ENCODE data around the gene TMEM114. TPM values are rescaled to one million over a fixed set of nuclear protein-coding genes. Genes with fewer than 3 reads are reported as not detected.
A peak's percentile ranks its signal among the peaks of the same experiment; 100 is the strongest.

The TMEM114 gene
- total and polyA plus RNA-seq, 8 donors: not detected

DNA sequence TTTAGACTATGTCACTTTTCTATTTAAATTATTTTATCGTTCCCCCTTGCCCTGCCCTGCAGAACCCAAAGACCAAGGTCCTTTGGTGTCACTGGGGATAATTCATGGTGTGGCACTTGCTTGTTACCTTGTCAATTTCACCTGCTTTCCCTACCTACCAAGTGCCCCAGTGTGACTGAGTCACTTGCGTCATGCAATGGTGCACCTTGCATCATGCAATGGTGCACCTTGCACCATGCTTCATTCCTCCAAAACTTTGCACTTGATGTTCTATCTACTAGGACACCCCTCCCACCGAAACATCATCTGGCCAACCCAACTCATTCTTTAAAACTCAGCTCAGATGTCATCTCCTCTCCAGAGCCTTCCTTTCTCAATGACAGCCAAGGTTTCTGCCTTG, 47.1 kb downstream of the TMEM114 start:
- Histone ChIP-seq H3K4me1 (peaks cover 0 to 8% (median 6%) of the 10 kb centered on the region in 4 donors), H3K4me3 (no peak overlapping the region), H3K27me3 (peaks cover 0 to 7% (median 0%) of the 10 kb centered on the region in 3 donors), H3K27ac (no peak overlapping the region), H3K36me3 (no peaks in the 10 kb centered on the region), H3K9me3 (no peaks in the 10 kb centered on the region)
- intact Hi-C loops (cut with DNase I; ENCODE audit: low total_unique reads): no loop called here
- 51 to 85% (median 71%) methylated on average over 3 of the region's 3 CpGs for WGBS, 5 donors
- DNase-seq: no peak
- TF ChIP-seq POLR2A (IDR thresholded peaks at IDR 0.05) (no peak), CTCF (IDR thresholded peaks at IDR 0.05) (no peak), POLR2AphosphoS5 (IDR thresholded peaks at IDR 0.05) (no peak), EP300 (IDR thresholded peaks at IDR 0.05) (no peak)

DNA sequence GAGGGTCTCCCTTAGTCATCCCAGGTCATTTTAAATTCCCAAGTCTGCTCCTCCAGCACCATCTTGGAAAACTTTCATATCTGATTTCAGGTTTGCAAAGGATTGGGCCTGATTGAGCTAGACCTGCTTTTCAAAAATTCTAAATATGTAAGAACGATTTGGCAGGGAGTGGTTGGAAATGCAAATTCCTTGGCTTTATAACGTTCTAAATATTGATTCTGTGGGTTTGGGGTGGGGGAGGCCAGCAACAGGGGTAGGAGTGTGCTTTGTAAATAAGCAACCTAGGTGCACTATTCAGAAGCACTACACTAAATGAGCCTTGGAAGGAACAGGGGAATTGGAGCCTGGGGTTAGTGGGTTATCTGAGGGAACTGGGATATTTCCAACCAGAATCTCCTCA, 47.9 kb downstream of the TMEM114 start:
- no peak for TF ChIP-seq CTCF (IDR thresholded peaks at IDR 0.05)
- no peak for TF ChIP-seq POLR2AphosphoS5 (IDR thresholded peaks at IDR 0.05)
- no peak for TF ChIP-seq POLR2A (IDR thresholded peaks at IDR 0.05)
- TF ChIP-seq EP300 (IDR thresholded peaks at IDR 0.05): no peak
- no peaks in the 10 kb centered on the region for H3K36me3 ChIP-seq
- intact Hi-C loops (cut with DNase I; ENCODE audit: low total_unique reads): no loop called here
- WGBS, 5 donors: 5 to 41% (median 15%) methylated on average over 2 of the region's 2 CpGs
- H3K27ac ChIP-seq: peak overlapping the region in 2 of 5 donors; percentile 5 to 38
- no peak for DNase-seq
- no peaks in the 10 kb centered on the region for H3K9me3 ChIP-seq
- H3K4me1 ChIP-seq: peaks cover 0 to 8% (median 6%) of the 10 kb centered on the region in 4 donors
- no peaks in the 10 kb centered on the region for H3K27me3 ChIP-seq
- H3K4me3 ChIP-seq: no peak overlapping the region

GRCh38 chr16:8541868-8542267, 48.4 kb downstream of the TMEM114 start:
- Histone ChIP-seq H3K27ac (peak overlapping the region in 2 of 5 donors; percentile 5 to 38), H3K4me1 (peaks cover 0 to 8% (median 6%) of the 10 kb centered on the region in 4 donors), H3K27me3 (no peaks in the 10 kb centered on the region), H3K36me3 (no peaks in the 10 kb centered on the region), H3K9me3 (no peaks in the 10 kb centered on the region), H3K4me3 (no peak overlapping the region)
- TF ChIP-seq POLR2AphosphoS5 (IDR thresholded peaks at IDR 0.05) (no peak), EP300 (IDR thresholded peaks at IDR 0.05) (no peak), CTCF (IDR thresholded peaks at IDR 0.05) (no peak), POLR2A (IDR thresholded peaks at IDR 0.05) (no peak)
- WGBS, 5 donors: 63 to 75% (median 70%) methylated on average over 2 to 4 of the region's 4 CpGs
- intact Hi-C loops (cut with DNase I; ENCODE audit: low total_unique reads): no loop called here
- DNase-seq: no peak

GRCh38 chr16:8537691-8538342, 52.5 kb downstream of the TMEM114 start:
- H3K36me3 ChIP-seq: no peaks in the 10 kb centered on the region
- intact Hi-C loops (cut with DNase I; ENCODE audit: low total_unique reads): no loop called here
- no peak overlapping the region for H3K4me3 ChIP-seq
- peak; percentile 46 to 75 for DNase-seq
- 28 to 65% (median 42%) methylated on average over 6 of the region's 6 CpGs for WGBS, 5 donors
- no peak for TF ChIP-seq POLR2A (IDR thresholded peaks at IDR 0.05)
- peak in 1 of 3 donors; percentile 50 for TF ChIP-seq POLR2AphosphoS5 (IDR thresholded peaks at IDR 0.05)
- H3K4me1 ChIP-seq: peaks cover 0 to 8% (median 2%) of the 10 kb centered on the region in 4 donors
- H3K9me3 ChIP-seq: no peaks in the 10 kb centered on the region
- no peaks in the 10 kb centered on the region for H3K27me3 ChIP-seq
- peak overlapping the region; percentile 41 to 78 (median 67) for H3K27ac ChIP-seq

- WGBS, 5 donors: 90 to 98% (median 93%) methylated on average over 2 of the region's 2 CpGs
- H3K4me1 ChIP-seq: no peaks in the 10 kb centered on the region
- H3K36me3 ChIP-seq: no peaks in the 10 kb centered on the region
- no peak for DNase-seq
- TF ChIP-seq CTCF (IDR thresholded peaks at IDR 0.05) (no peak), POLR2AphosphoS5 (IDR thresholded peaks at IDR 0.05) (no peak), POLR2A (IDR thresholded peaks at IDR 0.05) (no peak), EP300 (IDR thresholded peaks at IDR 0.05) (no peak)
- no peak overlapping the region for H3K4me3 ChIP-seq
- no peak overlapping the region for H3K27ac ChIP-seq
- peaks cover 0 to 6% (median 0%) of the 10 kb centered on the region in 3 donors for H3K27me3 ChIP-seq
- no peaks in the 10 kb centered on the region for H3K9me3 ChIP-seq
- intact Hi-C loops (cut with DNase I; ENCODE audit: low total_unique reads): no loop called here
Observed at GRCh38 chr16:8533509-8533908, 56.8 kb downstream of the TMEM114 start.

Measured in stomach (tissue), 9 donors.